Activated T-helper 1 cell treated with anti-CD3 and anti-CD28 coated beads, Interleukin-12 subunit alpha, Interleukin-12 subunit beta, Interleukin-2, Interleukin-4 antibody, amounts not matched to agents 30 ng/mL and 10 ng/mL and 1 ng/mL, durations not matched to agents 14 hours and 24 hours and 36 hours (primary cell): ENCODE results near the gene LRBA. TPM values are rescaled to one million over a fixed set of nuclear protein-coding genes. Genes with fewer than 3 reads are reported as not detected.

ENCODE experiments used
- DNase-seq: peaks from one replicate; pipeline ENCODE4 v3.0.0; 2021; ENCODE audit warnings: low spot score
- H3K27ac Mint-ChIP-seq: one replicate; pipeline ENCODE4 v1.8.0; 2021; ENCODE audit warnings: mild to moderate bottlenecking, mixed read lengths
- H3K27me3 Mint-ChIP-seq: one replicate; pipeline ENCODE4 v1.8.0; 2022; ENCODE audit warnings: mild to moderate bottlenecking, moderate library complexity, mixed read lengths; ENCODE audit not compliant: insufficient read depth
- H3K36me3 Mint-ChIP-seq: one replicate; pipeline ENCODE4 v1.8.0; 2021; ENCODE audit warnings: low read depth, mixed read lengths
- H3K4me1 Mint-ChIP-seq: one replicate; pipeline ENCODE4 v1.8.0; 2021; ENCODE audit warnings: low read depth, mixed read lengths
- H3K4me3 Mint-ChIP-seq: one replicate; pipeline ENCODE4 v1.8.0; 2021; ENCODE audit warnings: mild to moderate bottlenecking, moderate library complexity, mixed read lengths
- H3K9me3 Mint-ChIP-seq: one replicate; pipeline ENCODE4 v1.8.0; 2021; ENCODE audit warnings: mixed read lengths
- intact Hi-C: fragments of 100-400 bp; cut with micrococcal nuclease; formaldehyde crosslinking; loops from one replicate; pipeline ENCODE4 v1.15.1; 2024
- total RNA-seq: library from RNA; stranded (reverse); gene quantifications from 2 replicates; pipeline ENCODE4 v1.2.3, GENCODE V29; 2022

LRBA gene
- total RNA-seq, 1 donor from 2014 or later: 54.2 TPM

- intact Hi-C loops: no loop called here
- Mint-ChIP-seq H3K9me3 (no peaks in the 10 kb centered on the region), H3K36me3 (no peaks in the 10 kb centered on the region), H3K27me3 (no peaks in the 10 kb centered on the region), H3K27ac (no peak overlapping the region), H3K4me3 (no peak overlapping the region), H3K4me1 (no peaks in the 10 kb centered on the region)
- DNase-seq: no peak
These were observed 657.3 kb downstream of the LRBA start for GRCh38 chr4:150357829-150358228.

GRCh38 chr4:150355858-150356455 is 659.1 kb downstream of the LRBA start:
- Mint-ChIP-seq H3K27ac (no peak overlapping the region), H3K4me3 (no peak overlapping the region), H3K27me3 (no peaks in the 10 kb centered on the region), H3K36me3 (no peaks in the 10 kb centered on the region), H3K4me1 (no peaks in the 10 kb centered on the region), H3K9me3 (no peaks in the 10 kb centered on the region)
- intact Hi-C loops: no loop called here
- DNase-seq: no peak

- no peak for DNase-seq
- Mint-ChIP-seq H3K27ac (no peak overlapping the region), H3K27me3 (no peaks in the 10 kb centered on the region), H3K4me3 (no peak overlapping the region), H3K9me3 (no peaks in the 10 kb centered on the region), H3K4me1 (no peaks in the 10 kb centered on the region), H3K36me3 (no peaks in the 10 kb centered on the region)
- intact Hi-C loops: no loop called here
These were observed 659.7 kb downstream of the LRBA start for GRCh38 chr4:150355418-150355817.

- no peaks in the 10 kb centered on the region for H3K9me3 Mint-ChIP-seq
- H3K27ac Mint-ChIP-seq: no peak overlapping the region
- intact Hi-C loops: no loop called here
- no peak overlapping the region for H3K4me3 Mint-ChIP-seq
- no peak for DNase-seq
- no peaks in the 10 kb centered on the region for H3K4me1 Mint-ChIP-seq
- H3K27me3 Mint-ChIP-seq: no peaks in the 10 kb centered on the region
- H3K36me3 Mint-ChIP-seq: no peaks in the 10 kb centered on the region
These were observed 660.8 kb downstream of the LRBA start for GRCh38 chr4:150354214-150354796.

- H3K4me3 Mint-ChIP-seq: no peak overlapping the region
- H3K9me3 Mint-ChIP-seq: no peaks in the 10 kb centered on the region
- intact Hi-C loops: no loop called here
- peaks cover 6% of the 10 kb centered on the region for H3K36me3 Mint-ChIP-seq
- DNase-seq: no peak
- no peaks in the 10 kb centered on the region for H3K4me1 Mint-ChIP-seq
- H3K27me3 Mint-ChIP-seq: no peaks in the 10 kb centered on the region
- no peak overlapping the region for H3K27ac Mint-ChIP-seq
These were observed 667.0 kb downstream of the LRBA start for GRCh38 chr4:150348079-150348478.

GRCh38 chr4:150345207-150345744 is 669.8 kb downstream of the LRBA start:
- intact Hi-C loops: no loop called here
- H3K27me3 Mint-ChIP-seq: no peaks in the 10 kb centered on the region
- H3K4me3 Mint-ChIP-seq: no peak overlapping the region
- no peak overlapping the region for H3K27ac Mint-ChIP-seq
- H3K4me1 Mint-ChIP-seq: no peaks in the 10 kb centered on the region
- H3K36me3 Mint-ChIP-seq: peaks cover 8% of the 10 kb centered on the region
- H3K9me3 Mint-ChIP-seq: no peaks in the 10 kb centered on the region
- no peak for DNase-seq

- Mint-ChIP-seq H3K36me3 (peaks cover 8% of the 10 kb centered on the region), H3K27me3 (no peaks in the 10 kb centered on the region), H3K4me1 (no peaks in the 10 kb centered on the region), H3K4me3 (no peak overlapping the region), H3K9me3 (no peaks in the 10 kb centered on the region), H3K27ac (no peak overlapping the region)
- DNase-seq: no peak
- intact Hi-C loops: no loop called here
These were observed 671.3 kb downstream of the LRBA start for GRCh38 chr4:150343796-150344195.

GRCh38 chr4:150342945-150343344 is 672.1 kb downstream of the LRBA start:
- Mint-ChIP-seq H3K4me3 (no peak overlapping the region), H3K27ac (no peak overlapping the region)

GRCh38 chr4:150337734-150338133 is 677.4 kb downstream of the LRBA start:
- no peaks in the 10 kb centered on the region for H3K4me1 Mint-ChIP-seq
- no peak overlapping the region for H3K4me3 Mint-ChIP-seq
- intact Hi-C loops: no loop called here

More at GRCh38 chr4:150342945-150343344, 672.1 kb downstream of the LRBA start:
- Mint-ChIP-seq H3K27me3 (no peaks in the 10 kb centered on the region), H3K9me3 (no peaks in the 10 kb centered on the region), H3K36me3 (peaks cover 6% of the 10 kb centered on the region), H3K4me1 (no peaks in the 10 kb centered on the region)
- intact Hi-C loops: no loop called here
- no peak for DNase-seq

GRCh38 chr4:150336676-150337412 is 678.2 kb downstream of the LRBA start:
- Mint-ChIP-seq H3K9me3 (no peaks in the 10 kb centered on the region), H3K27ac (no peak overlapping the region), H3K4me1 (no peaks in the 10 kb centered on the region), H3K27me3 (no peaks in the 10 kb centered on the region), H3K36me3 (peaks cover 2% of the 10 kb centered on the region), H3K4me3 (no peak overlapping the region)
- no peak for DNase-seq
- intact Hi-C loops: no loop called here

More at GRCh38 chr4:150337734-150338133, 677.4 kb downstream of the LRBA start:
- Mint-ChIP-seq H3K9me3 (no peaks in the 10 kb centered on the region), H3K36me3 (peaks cover 2% of the 10 kb centered on the region), H3K27me3 (no peaks in the 10 kb centered on the region), H3K27ac (no peak overlapping the region)
- DNase-seq: no peak

GRCh38 chr4:150332961-150333360 is 682.1 kb downstream of the LRBA start:
- H3K36me3 Mint-ChIP-seq: no peaks in the 10 kb centered on the region
- no peak overlapping the region for H3K4me3 Mint-ChIP-seq
- no peaks in the 10 kb centered on the region for H3K4me1 Mint-ChIP-seq
- H3K9me3 Mint-ChIP-seq: no peaks in the 10 kb centered on the region
- DNase-seq: no peak
- no peaks in the 10 kb centered on the region for H3K27me3 Mint-ChIP-seq
- H3K27ac Mint-ChIP-seq: no peak overlapping the region
- intact Hi-C loops: no loop called here

GRCh38 chr4:150332086-150332485 is 683.0 kb downstream of the LRBA start:
- Mint-ChIP-seq H3K9me3 (no peaks in the 10 kb centered on the region), H3K4me1 (no peaks in the 10 kb centered on the region), H3K4me3 (no peak overlapping the region), H3K27ac (no peak overlapping the region), H3K36me3 (no peaks in the 10 kb centered on the region), H3K27me3 (no peaks in the 10 kb centered on the region)
- intact Hi-C loops: no loop called here
- DNase-seq: no peak

- no peak for DNase-seq
These were observed 685.7 kb downstream of the LRBA start for GRCh38 chr4:150329373-150329772.

More at GRCh38 chr4:150329373-150329772, 685.7 kb downstream of the LRBA start:
- H3K27ac Mint-ChIP-seq: no peak overlapping the region
- H3K36me3 Mint-ChIP-seq: no peaks in the 10 kb centered on the region
- no peak overlapping the region for H3K4me3 Mint-ChIP-seq
- no peaks in the 10 kb centered on the region for H3K27me3 Mint-ChIP-seq
- H3K4me1 Mint-ChIP-seq: no peaks in the 10 kb centered on the region
- no peaks in the 10 kb centered on the region for H3K9me3 Mint-ChIP-seq
- intact Hi-C loops: no loop called here
